Pancreas (tissue), 10 donors: ENCODE results near the gene CDKL5. TPM values are rescaled to one million over a fixed set of nuclear protein-coding genes. Genes with fewer than 3 reads are reported as not detected.

Experiments
- ATAC-seq, 4 donors: fragments of 200-7000 bp; cut with Tn5 transposase; one replicate each; pipeline versions ENCODE4 v1.8.0 to v1.9.1; 2020; ENCODE audit warnings: mild to moderate bottlenecking in 4 of 4, moderate library complexity in 4 of 4
- DNase-seq, 6 donors: peaks; one replicate each; pipeline ENCODE4 v3.0.0-alpha.2; 2020
- FAIRE-seq: peaks from 2 replicates; lab custom pipeline; 2012; peaks lifted over from hg19 to GRCh38; lab: Jason Lieb, UNC
- H3K27ac ChIP-seq, 4 donors: fragments of 200-600 bp; sonication (generic); 1 replicate in 3 of 4; 2 replicates in 1 of 4; pipeline versions ENCODE4 v1.5.0 to v1.8.0; 2020
- H3K27me3 ChIP-seq, 4 donors: fragments of 200-600 bp; one replicate each; pipeline ENCODE4 v1.8.0; 2021
- H3K36me3 ChIP-seq, 3 donors: fragments of 200-600 bp; sonication (generic) in 1 of 3; one replicate each; pipeline versions ENCODE4 v1.5.0 to v1.8.0; 2020 to 2021
- H3K4me1 ChIP-seq, 3 donors: fragments of 200-600 bp; one replicate each; pipeline ENCODE4 v1.8.0; 2021
- H3K4me3 ChIP-seq, 4 donors: fragments of 200-600 bp; sonication (generic) in 2 of 4; one replicate each; pipeline versions ENCODE4 v1.5.0 to v1.8.0; 2020 to 2021
- H3K9me3 ChIP-seq, 4 donors: fragments of 200-600 bp; one replicate each; pipeline ENCODE4 v1.8.0; 2021
- WGBS, 2 donors: extraction: QIAGEN DNeasy Blood & Tissue Kit; methylation state at CpG; one replicate each; pipeline ENCODE4 v1.1.7; 2013; 5-methylcytosine and 5-hydroxymethylcytosine counted together
- intact Hi-C, 3 donors: fragments of 100-400 bp; cut with DNase I; formaldehyde crosslinking; loops; one replicate each; pipeline versions ENCODE4 v1.11.1 to v1.14.2; 2022
- polyA plus RNA-seq, 2 donors: library from polyadenylated mRNA; stranded (reverse); fragments of 200-250 nt; gene quantifications; one replicate each; pipeline ENCODE4 v1.2.3, GENCODE V29; 2013
- total RNA-seq, 6 donors: library from RNA; stranded (reverse); fragmentation: NEBNext Ultra II Directional in 4 of 6; extraction: Animal tissue kit (Norgen Biotek cat#: 25700) in 4 of 6; gene quantifications; one replicate each; pipeline versions ENCODE4 v1.2.1 to v1.2.4, GENCODE V29; 2021 to 2023
- TF ChIP-seq, protein P1 (sequence below), 4 donors: fragments of 200-600 bp; sonication (generic) in 3 of 4; IDR thresholded peaks; one replicate each; pipeline versions ENCODE4 v1.5.0 to v1.8.0; 2021; ENCODE audit warnings: antibody characterized with exemption in 4 of 4
- donor health status: healthy with polysubstance abuse.
- donor health status: DM: no; HTN: no; CAD: no; lungs with moderate emphysema.
- donor health status: DM: no; HTN: no; CAD: no.
- donor health status: control.
- donor health status: control.
- donor health status: Bipolar disorder and iron deficiency.
- donor health status: DM: yes; HTN: yes; CAD: no.
- donor health status: DM: no; HTN: no; CAD: no.
- donor health status: DM: no; HTN: no; CAD: no.
- donor health status: DM: yes; HTN: yes; CAD: no.

CDKL5 gene
- total and polyA plus RNA-seq, 8 donors: 0.76 to 11.5 (median 4.4) TPM

DNA sequence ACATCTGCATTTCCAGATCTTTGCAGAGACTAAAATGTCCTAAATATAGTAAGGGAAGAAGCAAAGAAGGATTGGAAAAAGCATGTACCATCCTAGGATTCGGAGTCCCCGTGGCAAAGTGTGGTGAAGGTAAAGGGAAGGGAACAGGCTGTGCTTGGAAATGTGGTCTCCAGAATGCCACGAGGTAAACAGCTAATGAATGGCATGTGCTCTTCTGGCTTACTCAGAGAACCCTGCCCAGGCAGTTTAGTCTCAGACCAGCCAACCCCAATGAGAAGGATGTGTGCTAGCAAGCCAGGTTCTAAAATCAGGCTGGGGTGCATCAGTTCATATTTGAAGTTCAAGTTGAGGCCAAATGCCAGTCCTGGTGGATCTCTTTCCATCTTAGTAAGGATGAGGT, 133.4 kb downstream of the CDKL5 start:
- ATAC-seq (peak in 1 of 4 donors; percentile 41), FAIRE-seq (no peak), DNase-seq (no peak)
- TF ChIP-seq, protein P1, sequence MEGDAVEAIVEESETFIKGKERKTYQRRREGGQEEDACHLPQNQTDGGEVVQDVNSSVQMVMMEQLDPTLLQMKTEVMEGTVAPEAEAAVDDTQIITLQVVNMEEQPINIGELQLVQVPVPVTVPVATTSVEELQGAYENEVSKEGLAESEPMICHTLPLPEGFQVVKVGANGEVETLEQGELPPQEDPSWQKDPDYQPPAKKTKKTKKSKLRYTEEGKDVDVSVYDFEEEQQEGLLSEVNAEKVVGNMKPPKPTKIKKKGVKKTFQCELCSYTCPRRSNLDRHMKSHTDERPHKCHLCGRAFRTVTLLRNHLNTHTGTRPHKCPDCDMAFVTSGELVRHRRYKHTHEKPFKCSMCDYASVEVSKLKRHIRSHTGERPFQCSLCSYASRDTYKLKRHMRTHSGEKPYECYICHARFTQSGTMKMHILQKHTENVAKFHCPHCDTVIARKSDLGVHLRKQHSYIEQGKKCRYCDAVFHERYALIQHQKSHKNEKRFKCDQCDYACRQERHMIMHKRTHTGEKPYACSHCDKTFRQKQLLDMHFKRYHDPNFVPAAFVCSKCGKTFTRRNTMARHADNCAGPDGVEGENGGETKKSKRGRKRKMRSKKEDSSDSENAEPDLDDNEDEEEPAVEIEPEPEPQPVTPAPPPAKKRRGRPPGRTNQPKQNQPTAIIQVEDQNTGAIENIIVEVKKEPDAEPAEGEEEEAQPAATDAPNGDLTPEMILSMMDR (IDR thresholded peaks at IDR 0.05): no peak
- Histone ChIP-seq H3K4me3 (no peak overlapping the region), H3K27me3 (no peaks in the 10 kb centered on the region), H3K36me3 (no peaks in the 10 kb centered on the region), H3K4me1 (peaks cover 0 to 10% (median 5%) of the 10 kb centered on the region in 3 donors), H3K9me3 (no peaks in the 10 kb centered on the region), H3K27ac (no peak overlapping the region)
- intact Hi-C loops: no loop called here
- WGBS, 2 donors: 60 to 65% methylated on average over 3 of the region's 3 CpGs

DNA sequence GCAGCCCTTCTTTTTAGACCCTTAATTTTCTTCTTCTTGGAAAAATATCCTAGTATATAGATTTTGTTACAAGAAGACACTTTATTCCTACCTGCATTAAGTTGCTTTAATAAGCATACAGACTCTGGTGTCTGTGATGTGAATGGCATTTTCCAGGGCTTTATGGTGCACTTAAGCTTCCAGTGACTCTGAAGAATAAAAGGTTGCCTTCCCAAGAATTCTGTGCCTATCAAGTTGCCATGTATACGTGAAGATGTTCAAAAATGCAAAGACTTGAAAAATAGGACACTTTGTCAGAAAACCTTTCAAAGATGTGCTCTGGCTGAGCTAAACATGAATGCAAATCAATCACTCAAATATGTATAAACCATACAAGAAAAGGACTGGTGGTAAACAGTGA, 135.6 kb downstream of the CDKL5 start:
- DNase-seq: no peak
- Histone ChIP-seq H3K36me3 (no peaks in the 10 kb centered on the region), H3K4me1 (peaks cover 0 to 10% (median 5%) of the 10 kb centered on the region in 3 donors), H3K9me3 (no peaks in the 10 kb centered on the region), H3K27me3 (no peaks in the 10 kb centered on the region), H3K27ac (no peak overlapping the region), H3K4me3 (no peak overlapping the region)
- no peak for FAIRE-seq
- no peak for ATAC-seq
- intact Hi-C loops: no loop called here
- TF ChIP-seq, protein P1 (IDR thresholded peaks at IDR 0.05): no peak
- 91 to 94% methylated on average over 1 of the region's 1 CpG for WGBS, 2 donors

DNA sequence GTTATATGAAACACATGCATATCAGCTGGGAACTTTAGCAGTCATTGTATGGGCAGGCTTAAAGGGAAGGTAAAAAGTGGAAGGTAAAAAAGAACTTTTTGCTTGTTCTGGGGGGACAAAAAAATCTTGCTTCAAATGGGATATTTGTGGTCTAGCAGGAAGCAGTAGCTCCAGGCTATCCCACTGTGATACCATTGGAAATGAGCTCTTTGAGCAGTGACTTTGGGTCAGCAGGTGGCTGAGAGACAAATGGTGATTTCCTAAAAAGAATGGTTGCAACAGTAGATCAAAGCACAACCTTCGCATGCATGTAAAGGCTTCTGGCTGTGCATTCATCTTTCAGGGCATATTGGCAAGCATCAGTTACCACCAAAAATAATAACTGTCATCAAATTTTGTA, 140.3 kb downstream of the CDKL5 start:
- Histone ChIP-seq H3K27ac (no peak overlapping the region), H3K4me1 (peaks cover 0 to 5% (median 0%) of the 10 kb centered on the region in 3 donors), H3K9me3 (no peaks in the 10 kb centered on the region), H3K36me3 (no peaks in the 10 kb centered on the region), H3K27me3 (no peaks in the 10 kb centered on the region), H3K4me3 (no peak overlapping the region)
- intact Hi-C loops: no loop called here
- no peak for FAIRE-seq
- 92 to 100% methylated on average over 1 of the region's 1 CpG for WGBS, 2 donors
- DNase-seq: no peak
- TF ChIP-seq, protein P1 (IDR thresholded peaks at IDR 0.05): no peak
- no peak for ATAC-seq

DNA sequence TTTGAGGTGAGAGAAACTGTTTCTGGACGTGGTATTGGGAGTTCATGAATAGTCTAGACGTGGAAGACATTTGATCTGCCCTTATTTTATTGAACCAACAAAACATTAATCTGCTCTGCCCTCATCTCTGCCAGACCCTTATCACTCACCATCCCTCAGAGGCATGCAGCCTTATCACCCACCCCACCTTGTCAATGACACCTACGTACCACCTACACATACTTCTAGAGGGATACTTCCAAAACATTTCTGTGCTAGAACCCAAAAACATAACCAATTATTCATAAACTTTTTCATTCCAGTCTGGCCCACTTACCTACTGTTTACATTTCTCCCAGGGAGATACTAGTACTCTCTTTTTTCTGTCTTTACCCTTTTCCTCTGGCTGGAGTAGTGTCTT, 141.3 kb downstream of the CDKL5 start:
- 78 to 81% methylated on average over 3 of the region's 3 CpGs for WGBS, 2 donors
- intact Hi-C loops: no loop called here
- TF ChIP-seq, protein P1 (IDR thresholded peaks at IDR 0.05): no peak
- peaks cover 0 to 5% (median 0%) of the 10 kb centered on the region in 3 donors for H3K4me1 ChIP-seq
- H3K27ac ChIP-seq: no peak overlapping the region
- ATAC-seq (no peak), DNase-seq (no peak), FAIRE-seq (no peak)
- no peaks in the 10 kb centered on the region for H3K27me3 ChIP-seq
- no peak overlapping the region for H3K4me3 ChIP-seq
- no peaks in the 10 kb centered on the region for H3K36me3 ChIP-seq
- H3K9me3 ChIP-seq: no peaks in the 10 kb centered on the region

DNA sequence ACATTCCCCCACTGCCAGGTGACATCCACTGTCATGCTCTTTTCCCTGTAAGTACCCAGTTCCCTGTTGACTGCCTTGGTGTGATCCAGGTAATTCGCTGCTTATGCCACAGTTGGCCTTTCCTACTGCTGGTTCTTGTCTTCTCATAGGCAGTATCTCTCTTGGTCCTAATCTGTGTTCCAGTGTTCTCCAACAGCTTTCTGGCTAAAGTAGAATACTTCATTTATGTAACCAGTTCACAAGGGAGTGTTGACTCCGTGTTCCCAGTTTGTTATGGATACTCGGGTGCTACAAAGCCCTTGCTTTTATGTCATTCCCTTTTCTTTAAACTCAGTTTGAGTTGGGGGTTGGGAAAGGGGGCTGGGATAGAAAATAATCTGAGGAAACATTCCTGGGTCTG, 148.1 kb downstream of the CDKL5 start:
- no peak for ATAC-seq

More for the DNA sequence above, 148.1 kb downstream of the CDKL5 start:
- TF ChIP-seq, protein P1 (IDR thresholded peaks at IDR 0.05): no peak
- no peaks in the 10 kb centered on the region for H3K4me1 ChIP-seq
- no peak overlapping the region for H3K27ac ChIP-seq
- no peak overlapping the region for H3K4me3 ChIP-seq
- intact Hi-C loops: no loop called here
- no peaks in the 10 kb centered on the region for H3K36me3 ChIP-seq
- H3K27me3 ChIP-seq: no peaks in the 10 kb centered on the region
- WGBS, 2 donors: 83 to 91% methylated on average over 3 of the region's 3 CpGs
- no peaks in the 10 kb centered on the region for H3K9me3 ChIP-seq
- FAIRE-seq (no peak), DNase-seq (no peak)
